ENCODE data around the gene RNF34.

RNF34 gene

GRCh38 chr12:121468499-121468801 lies 68.5 kb downstream of the RNF34 start:
- no peak for DNase-seq

GRCh38 chr12:121470751-121471150 lies 70.8 kb downstream of the RNF34 start:
- DNase-seq, result no peak

GRCh38 chr12:121472150-121472905 lies 72.4 kb downstream of the RNF34 start:
- DNase-seq, result no peak

Data from activated CD8-positive, alpha-beta memory T cell treated with anti-CD3 and anti-CD28 coated beads, Interleukin-2, amount 50 U/mL, for 48 hours (primary cell).